CD4-positive, alpha-beta T cell (primary cell): ENCODE measurements around the gene SYT13. TPM values are rescaled to one million over a fixed set of nuclear protein-coding genes. Genes with fewer than 3 reads are reported as not detected.
"Not testable (repeated sequence)": the region's sequence is repeated elsewhere in the genome, so short reads cannot be mapped to it uniquely, and the experiment has no call there.

Experiments
- ATAC-seq: fragments of 200-7000 bp; cut with Tn5 transposase; one replicate; pipeline ENCODE4 v1.10.0; 2022; ENCODE audit warnings: mild to moderate bottlenecking; ENCODE audit not compliant: poor library complexity
- CTCF ChIA-PET: fragments of 350-600 bp; sonication (Branson Sonifier 250); formaldehyde crosslinking; loops from one replicate; lab custom pipeline; 2021; ENCODE audit warnings: antibody characterized with exemption, inconsistent platforms; lab: Charles Lee
- POLR2A ChIA-PET: fragments of 350-600 bp; sonication (Branson Sonifier 250); formaldehyde crosslinking; loops from one replicate; lab custom pipeline; 2021; ENCODE audit warnings: antibody characterized with exemption, inconsistent platforms; lab: Charles Lee
- DNase-seq, 14 experiments: peaks; one replicate each; pipeline ENCODE4 v3.0.0-alpha.2; 2013 to 2020; ENCODE audit warnings: mixed read lengths in 2 of 14
- H3K27ac ChIP-seq, 2 donors: one replicate each; pipeline versions ENCODE4 v1.5.1 to v1.7.0; 2013; ENCODE audit warnings: low read length in 2 of 2, low read depth in 1 of 2, mild to moderate bottlenecking in 1 of 2
- H3K27me3 ChIP-seq, 2 experiments: 1 replicate in 1 of 2; 2 replicates in 1 of 2; pipeline versions ENCODE4 v1.6.1 to v1.7.0; 2013; ENCODE audit warnings: low read length in 2 of 2, control low read depth in 1 of 2, mild to moderate bottlenecking in 1 of 2, moderate library complexity in 1 of 2; ENCODE audit not compliant: insufficient read depth in 2 of 2, control insufficient read depth in 1 of 2
- H3K36me3 ChIP-seq: one replicate; pipeline ENCODE4 v1.6.1; 2013; ENCODE audit warnings: low read length, control low read depth; ENCODE audit not compliant: insufficient read depth
- H3K4me1 ChIP-seq: one replicate; pipeline ENCODE4 v1.6.1; 2013; ENCODE audit warnings: low read length, control low read depth; ENCODE audit not compliant: insufficient read depth
- H3K4me3 ChIP-seq: one replicate; pipeline ENCODE4 v1.5.1; 2013; ENCODE audit warnings: mild to moderate bottlenecking, low read length, moderate library complexity
- H3K9me3 ChIP-seq, 2 experiments: 1 replicate in 1 of 2; 2 replicates in 1 of 2; pipeline versions ENCODE4 v1.6.1 to v1.7.0; 2013; ENCODE audit warnings: low read length in 2 of 2, mild to moderate bottlenecking in 2 of 2, control low read depth in 1 of 2, moderate library complexity in 1 of 2; ENCODE audit not compliant: control insufficient read depth in 1 of 2, insufficient read depth in 1 of 2
- H3K27ac Mint-ChIP-seq: one replicate; pipeline ENCODE4 v1.8.0; 2020; ENCODE audit warnings: mixed read lengths
- H3K27me3 Mint-ChIP-seq: one replicate; pipeline ENCODE4 v1.8.0; 2021; ENCODE audit warnings: mixed read lengths
- H3K36me3 Mint-ChIP-seq: one replicate; pipeline ENCODE4 v1.8.0; 2021; ENCODE audit warnings: low read depth, mixed read lengths
- H3K4me1 Mint-ChIP-seq: one replicate; pipeline ENCODE4 v1.8.0; 2021; ENCODE audit warnings: low read depth, mixed read lengths
- H3K4me3 Mint-ChIP-seq: one replicate; pipeline ENCODE4 v1.8.0; 2020; ENCODE audit warnings: mild to moderate bottlenecking, mixed read lengths
- H3K9me3 Mint-ChIP-seq: one replicate; pipeline ENCODE4 v1.8.0; 2020; ENCODE audit warnings: mixed read lengths
- CTCF ChIP-seq: fragments of 200-600 bp; IDR thresholded peaks from one replicate; pipeline ENCODE4 v1.8.0; 2022; ENCODE audit warnings: antibody characterized with exemption, mild to moderate bottlenecking
- intact Hi-C, 2 experiments: fragments of 100-400 bp; cut with DNase I in 1 of 2; cut with micrococcal nuclease in 1 of 2; formaldehyde crosslinking; loops; one replicate each; pipeline versions ENCODE4 v1.15.1 to v1.9.0; 2023 to 2025; cut with DNase I, micrococcal nuclease
- total RNA-seq, 174 experiments: library from RNA in 2 of 174; stranded (reverse) in 2 of 174; gene quantifications; one replicate each; pipeline ENCODE4 v1.2.3 and lab custom pipeline; 2021 to 2026

Gene SYT13
- total RNA-seq, 2 experiments from 2014 or later, result not detected

GRCh38 chr11:45296075-45296474, 9.9 kb upstream of the SYT13 start:
- Histone ChIP-seq H3K4me1 (no peaks in the 10 kb centered on the region), H3K27me3 (peaks cover 6 to 13% of the 10 kb centered on the region in 2 experiments), H3K4me3 (no peak overlapping the region), H3K27ac (no peak overlapping the region), H3K9me3 (no peaks in the 10 kb centered on the region), H3K36me3 (no peaks in the 10 kb centered on the region)
- H3K4me3 Mint-ChIP-seq, result no peak overlapping the region
- no peaks in the 10 kb centered on the region for H3K4me1 Mint-ChIP-seq
- ChIA-PET CTCF (no interaction called here), POLR2A (no interaction called here)
- peaks cover 40% of the 10 kb centered on the region for H3K27me3 Mint-ChIP-seq
- ATAC-seq (no peak), DNase-seq (no peak)
- intact Hi-C loops, result no loop called here
- TF ChIP-seq CTCF, result no peak
- H3K27ac Mint-ChIP-seq, result no peak overlapping the region
- no peaks in the 10 kb centered on the region for H3K9me3 Mint-ChIP-seq
- no peaks in the 10 kb centered on the region for H3K36me3 Mint-ChIP-seq

GRCh38 chr11:45294499-45294898, 8.4 kb upstream of the SYT13 start:
- Histone ChIP-seq H3K9me3 (no peaks in the 10 kb centered on the region), H3K27me3 (peaks cover 7 to 29% of the 10 kb centered on the region in 2 experiments), H3K4me1 (no peaks in the 10 kb centered on the region), H3K36me3 (no peaks in the 10 kb centered on the region), H3K4me3 (no peak overlapping the region), H3K27ac (no peak overlapping the region)
- intact Hi-C loops, result loop anchor here in 1 of 2 experiments (5.0 kb wide), 1 partner anchor 357 kb away; no protein-coding TSS in a partner anchor
- no peaks in the 10 kb centered on the region for H3K9me3 Mint-ChIP-seq
- H3K36me3 Mint-ChIP-seq, result no peaks in the 10 kb centered on the region
- DNase-seq, result no peak
- CTCF ChIA-PET, result no interaction called here
- peaks cover 56% of the 10 kb centered on the region for H3K27me3 Mint-ChIP-seq
- H3K4me3 Mint-ChIP-seq, result no peak overlapping the region
- H3K4me1 Mint-ChIP-seq, result no peaks in the 10 kb centered on the region
- POLR2A ChIA-PET, result no interaction called here
- TF ChIP-seq CTCF, result no peak
- H3K27ac Mint-ChIP-seq, result no peak overlapping the region
- ATAC-seq, result no peak

GRCh38 chr11:45293566-45294192, 7.5 kb upstream of the SYT13 start:
- H3K4me3 ChIP-seq, H3K9me3 ChIP-seq, H3K4me3 Mint-ChIP-seq, H3K9me3 Mint-ChIP-seq, H3K4me1 ChIP-seq, POLR2A ChIA-PET, H3K27ac ChIP-seq, H3K36me3 ChIP-seq, H3K36me3 Mint-ChIP-seq, H3K27ac Mint-ChIP-seq, H3K4me1 Mint-ChIP-seq, CTCF ChIA-PET: not testable (repeated sequence)
- peaks cover 11 to 37% of the 10 kb centered on the region in 2 experiments for H3K27me3 ChIP-seq
- peak; percentile 44 for TF ChIP-seq CTCF
- DNase-seq (peak; percentile 30 to 82 (median 50)), ATAC-seq (peak; percentile 88)
- peaks cover 60% of the 10 kb centered on the region for H3K27me3 Mint-ChIP-seq
- intact Hi-C loops, result loop anchor here (1.0 to 5.0 kb wide), 2 partner anchors 183 to 356 kb away; no protein-coding TSS in a partner anchor
